Measurements from ENCODE around the gene LMO1.

DNA sequence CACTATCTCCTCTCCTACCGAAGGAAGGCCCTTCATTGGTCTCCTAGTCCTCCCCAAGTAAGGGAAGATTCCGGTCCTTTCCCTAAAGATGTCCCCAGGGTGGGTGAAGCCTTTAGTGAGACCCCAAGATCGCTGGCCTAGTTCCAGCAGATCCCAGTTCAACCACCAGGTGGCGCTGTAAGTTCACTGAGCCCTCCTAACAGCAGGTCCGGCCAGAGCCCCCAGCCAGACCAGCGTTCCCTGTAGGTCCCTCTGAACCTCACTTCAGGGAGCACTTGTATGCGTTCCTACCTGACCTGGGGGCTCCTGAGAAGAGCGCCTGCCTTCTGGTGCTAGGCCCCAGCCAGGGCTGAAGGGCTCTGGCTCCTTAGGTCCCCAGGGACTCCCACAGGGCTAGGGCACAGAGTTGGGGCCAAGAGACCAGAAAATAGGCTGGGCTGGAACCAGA, 38.1 kb downstream of the LMO1 start:
- TF ChIP-seq, protein P1, sequence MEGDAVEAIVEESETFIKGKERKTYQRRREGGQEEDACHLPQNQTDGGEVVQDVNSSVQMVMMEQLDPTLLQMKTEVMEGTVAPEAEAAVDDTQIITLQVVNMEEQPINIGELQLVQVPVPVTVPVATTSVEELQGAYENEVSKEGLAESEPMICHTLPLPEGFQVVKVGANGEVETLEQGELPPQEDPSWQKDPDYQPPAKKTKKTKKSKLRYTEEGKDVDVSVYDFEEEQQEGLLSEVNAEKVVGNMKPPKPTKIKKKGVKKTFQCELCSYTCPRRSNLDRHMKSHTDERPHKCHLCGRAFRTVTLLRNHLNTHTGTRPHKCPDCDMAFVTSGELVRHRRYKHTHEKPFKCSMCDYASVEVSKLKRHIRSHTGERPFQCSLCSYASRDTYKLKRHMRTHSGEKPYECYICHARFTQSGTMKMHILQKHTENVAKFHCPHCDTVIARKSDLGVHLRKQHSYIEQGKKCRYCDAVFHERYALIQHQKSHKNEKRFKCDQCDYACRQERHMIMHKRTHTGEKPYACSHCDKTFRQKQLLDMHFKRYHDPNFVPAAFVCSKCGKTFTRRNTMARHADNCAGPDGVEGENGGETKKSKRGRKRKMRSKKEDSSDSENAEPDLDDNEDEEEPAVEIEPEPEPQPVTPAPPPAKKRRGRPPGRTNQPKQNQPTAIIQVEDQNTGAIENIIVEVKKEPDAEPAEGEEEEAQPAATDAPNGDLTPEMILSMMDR (conservative IDR thresholded peaks at IDR 0.05), result peak; percentile 91
- no peak for TF ChIP-seq ZFX (IDR thresholded peaks at IDR 0.05)

Data from C4-2B (cell line).